GM18499 (cell line): ENCODE measurements around the gene MIGA2.
A peak's percentile ranks its signal among the peaks of the same experiment; 100 is the strongest.

Experiments
- ATAC-seq: cut with Tn5 transposase; IDR thresholded peaks from one replicate; pipeline ENCODE4 v1.9.1; 2021; ENCODE audit warnings: moderate number of reproducible peaks; ENCODE audit not compliant: insufficient read depth, unreplicated experiment

The MIGA2 gene

GRCh38 chr9:129069862-129070641, 33.6 kb downstream of the MIGA2 start:
- ATAC-seq = no peak

GRCh38 chr9:129070696-129071525, 34.5 kb downstream of the MIGA2 start:
- ATAC-seq = no peak

GRCh38 chr9:129071526-129072126, 35.2 kb downstream of the MIGA2 start:
- ATAC-seq = no peak

GRCh38 chr9:129072171-129072570, 35.7 kb downstream of the MIGA2 start:
- no peak for ATAC-seq

- ATAC-seq = no peak
Measured at GRCh38 chr9:129073404-129073803, 37.0 kb downstream of the MIGA2 start.

GRCh38 chr9:129074106-129074505, 37.7 kb downstream of the MIGA2 start:
- ATAC-seq = no peak

- no peak for ATAC-seq
Measured at GRCh38 chr9:129075996-129076639, 39.7 kb downstream of the MIGA2 start.

- ATAC-seq = no peak
Measured at GRCh38 chr9:129076640-129077037, 40.2 kb downstream of the MIGA2 start.

GRCh38 chr9:129077236-129077635, 40.8 kb downstream of the MIGA2 start:
- ATAC-seq = no peak

- ATAC-seq = no peak
Measured at GRCh38 chr9:129078691-129079503, 42.5 kb downstream of the MIGA2 start.

- ATAC-seq = no peak
Measured at GRCh38 chr9:129079829-129080228, 43.4 kb downstream of the MIGA2 start.

- no peak for ATAC-seq
Measured at GRCh38 chr9:129080298-129080600, 43.8 kb downstream of the MIGA2 start.

- ATAC-seq = peak; percentile 78
Measured at GRCh38 chr9:129080601-129081387, 44.4 kb downstream of the MIGA2 start, which contains the start of gene DOLPP1. Gene DOLPP1, plus strand, starts transcription at chr9:129081111. Its CDS starts 21 bp downstream, at chr9:129081132.

GRCh38 chr9:129081388-129081904, 45.0 kb downstream of the MIGA2 start:
- ATAC-seq = no peak

GRCh38 chr9:129084087-129084486, 47.7 kb downstream of the MIGA2 start:
- ATAC-seq = no peak

- ATAC-seq = no peak
Measured at GRCh38 chr9:129089246-129089645, 52.8 kb downstream of the MIGA2 start.

- ATAC-seq = no peak
Measured at GRCh38 chr9:129093602-129094386, 57.4 kb downstream of the MIGA2 start.
